ENCODE data around the gene FBXW8. TPM values are rescaled to one million over a fixed set of nuclear protein-coding genes. Genes with fewer than 3 reads are reported as not detected.

FBXW8 gene
- total and polyA plus RNA-seq, 2 donors (not counting 3 experiments of a cell fraction or from before 2014, with no cell fraction given), result 15.4 TPM

- ChIA-PET CTCF (interaction anchor here (0.5 to 1.0 kb wide), 2 partner anchors 15 to 197 kb away, joined by 4 read pairs; no protein-coding TSS in a partner anchor), POLR2A (no interaction called here)
- no peaks in the 10 kb centered on the region for H3K9me3 ChIP-seq (replicated peaks; ENCODE audit: control insufficient read depth, insufficient read depth, low read length)
- H3K4me2 ChIP-seq (ENCODE audit: insufficient read depth, low read length), result no peak overlapping the region
- H3K9ac ChIP-seq (replicated peaks; ENCODE audit: extremely low read depth, insufficient read depth, low read length), result no peak overlapping the region
- no peak overlapping the region for H3K27ac ChIP-seq (ENCODE audit: insufficient read depth, low read depth, low read length)
- H3K27me3 ChIP-seq (ENCODE audit: control insufficient read depth in 2 of 2, insufficient read depth in 2 of 2, low read length in 2 of 2), result peaks cover 0 to 4% of the 10 kb centered on the region in 2 experiments
- H3K4me1 ChIP-seq (ENCODE audit: control insufficient read depth, extremely low read depth, insufficient read depth, low read length), result no peaks in the 10 kb centered on the region
- BruUV-seq (replicated peaks), result no TSS peak
- no peak for FAIRE-seq
- no peaks in the 10 kb centered on the region for H3K36me3 ChIP-seq (ENCODE audit: control insufficient read depth in 2 of 2, extremely low read depth in 1 of 2, insufficient read depth in 2 of 2, low read length in 2 of 2)
- DNase-seq (ENCODE audit: low read depth, low spot score), result no peak
- no peak overlapping the region for H3K4me3 ChIP-seq (replicated peaks in 1 of 3; ENCODE audit: insufficient read depth in 1 of 3, low read depth in 1 of 3, low read length in 3 of 3)
- H3K79me2 ChIP-seq (ENCODE audit: control insufficient read depth, insufficient read depth, low read length), result no peaks in the 10 kb centered on the region
- TF ChIP-seq GATA2 (IDR thresholded peaks at IDR 0.05; ENCODE audit: insufficient read depth, insufficient read length, low read depth, low read length) (no peak), EZH2 (IDR thresholded peaks at IDR 0.05; ENCODE audit: borderline replicate concordance, low read depth, low read length, severe bottlenecking) (no peak), CTCF (IDR thresholded peaks at IDR 0.05; ENCODE audit: extremely low read depth in 1 of 2, insufficient read depth in 1 of 2, low read depth in 1 of 2, low read length in 2 of 2) (no peak), POLR2A (IDR thresholded peaks at IDR 0.05; ENCODE audit: low read depth, low read length) (no peak), JUN (IDR thresholded peaks at IDR 0.05; ENCODE audit: borderline replicate concordance, insufficient read depth, insufficient read length, low read depth) (no peak), FOS (IDR thresholded peaks at IDR 0.05; ENCODE audit: borderline replicate concordance, insufficient read depth, low read length) (no peak), MYC (IDR thresholded peaks at IDR 0.05; ENCODE audit: low read depth, low read length) (no peak), MAX (IDR thresholded peaks at IDR 0.05; ENCODE audit: insufficient read depth, insufficient read length) (no peak), POLR2AphosphoS5 (IDR thresholded peaks at IDR 0.05; ENCODE audit: insufficient read depth, low read depth, low read length) (no peak)
- intact Hi-C loops (cut with micrococcal nuclease), result no loop called here
- dilution Hi-C loops (cut with MboI; ENCODE audit: extremely low pct_ligation_motif_present, low sequenced_read_pairs), result no loop called here
- no peak overlapping the region for H2AFZ ChIP-seq (ENCODE audit: low read depth, low read length)
- no peaks in the 10 kb centered on the region for H3K9me1 ChIP-seq (replicated peaks; ENCODE audit: control insufficient read depth, extremely low read depth, insufficient read depth, low read length)
- H4K20me1 ChIP-seq (replicated peaks; ENCODE audit: control insufficient read depth, extremely low read depth, insufficient read depth, low read length), result no peaks in the 10 kb centered on the region
Observed at GRCh38 chr12:116897476-116897875, 13.3 kb upstream of the FBXW8 start.

Measured in endothelial cell of umbilical vein (primary cell).